Transverse colon (tissue), 4 donors: Measurements from ENCODE around the gene INHBA.

ENCODE experiments used
- EP300 ChIP-seq: sonication (generic); formaldehyde crosslinking; IDR thresholded peaks from one replicate; pipeline ENCODE4 v1.6.1; 2017; ENCODE audit warnings: antibody characterized with exemption, low read depth
- POLR2A ChIP-seq: fragments of 450-650 bp; IDR thresholded peaks from one replicate; pipeline ENCODE4 v1.6.1; 2016; ENCODE audit warnings: antibody characterized with exemption, mild to moderate bottlenecking, moderate library complexity
- POLR2AphosphoS5 ChIP-seq, 3 donors: sonication (generic); formaldehyde crosslinking; IDR thresholded peaks; one replicate each; pipeline ENCODE4 v1.6.1; 2016; ENCODE audit warnings: antibody characterized with exemption in 3 of 3
- TF ChIP-seq, protein P1 (sequence below), 5 experiments: fragments of 200-600 bp in 3 of 5; fragments of 450-650 bp in 2 of 5; sonication (generic) in 3 of 5; IDR thresholded peaks; 1 replicate in 2 of 5; 2 replicates in 3 of 5; pipeline ENCODE4 v1.5.1; 2016 to 2017; ENCODE audit warnings: antibody characterized with exemption in 5 of 5, inconsistent platforms in 3 of 5, mild to moderate bottlenecking in 2 of 5, moderate library complexity in 1 of 5

DNA sequence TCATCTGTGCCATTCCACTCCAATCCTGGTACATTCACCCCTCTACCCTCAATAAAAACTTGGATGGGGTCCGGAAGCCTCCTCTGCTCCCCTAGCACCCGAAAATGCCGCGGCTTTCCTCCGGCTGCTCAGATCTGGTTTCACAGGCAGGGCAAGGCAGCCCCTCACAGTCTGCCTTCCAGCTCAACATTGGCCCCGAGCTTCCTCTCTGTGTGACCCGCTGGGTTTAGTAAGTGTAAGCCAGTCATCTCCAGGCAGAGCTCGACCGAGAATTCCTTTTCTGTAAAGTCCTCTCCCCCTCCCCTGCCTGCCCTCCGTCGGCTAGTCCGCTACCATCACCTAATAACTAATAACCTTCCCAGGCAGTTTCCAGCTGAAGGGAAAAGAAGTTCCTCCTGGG is 3.4 kb downstream of the INHBA start:
- TF ChIP-seq EP300 (no peak), POLR2A (no peak), POLR2AphosphoS5 (IDR thresholded peaks at IDR 0.05) (no peak)
- TF ChIP-seq, protein P1, sequence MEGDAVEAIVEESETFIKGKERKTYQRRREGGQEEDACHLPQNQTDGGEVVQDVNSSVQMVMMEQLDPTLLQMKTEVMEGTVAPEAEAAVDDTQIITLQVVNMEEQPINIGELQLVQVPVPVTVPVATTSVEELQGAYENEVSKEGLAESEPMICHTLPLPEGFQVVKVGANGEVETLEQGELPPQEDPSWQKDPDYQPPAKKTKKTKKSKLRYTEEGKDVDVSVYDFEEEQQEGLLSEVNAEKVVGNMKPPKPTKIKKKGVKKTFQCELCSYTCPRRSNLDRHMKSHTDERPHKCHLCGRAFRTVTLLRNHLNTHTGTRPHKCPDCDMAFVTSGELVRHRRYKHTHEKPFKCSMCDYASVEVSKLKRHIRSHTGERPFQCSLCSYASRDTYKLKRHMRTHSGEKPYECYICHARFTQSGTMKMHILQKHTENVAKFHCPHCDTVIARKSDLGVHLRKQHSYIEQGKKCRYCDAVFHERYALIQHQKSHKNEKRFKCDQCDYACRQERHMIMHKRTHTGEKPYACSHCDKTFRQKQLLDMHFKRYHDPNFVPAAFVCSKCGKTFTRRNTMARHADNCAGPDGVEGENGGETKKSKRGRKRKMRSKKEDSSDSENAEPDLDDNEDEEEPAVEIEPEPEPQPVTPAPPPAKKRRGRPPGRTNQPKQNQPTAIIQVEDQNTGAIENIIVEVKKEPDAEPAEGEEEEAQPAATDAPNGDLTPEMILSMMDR (IDR thresholded peaks at IDR 0.05), result no peak
